ENCODE measurements around the gene ATP5MG.

Gene ATP5MG

GRCh38 chr11:118401151-118401879 lies at the start of gene ATP5MG:
Gene ATP5MG, plus strand, starts transcription at chr11:118401606. Its CDS starts 60 bp downstream, at chr11:118401666.
- Mint-ChIP-seq H3K4me1 (peaks cover 66% of the 10 kb centered on the region), H3K36me3 (ENCODE audit: low read depth) (peaks cover 32% of the 10 kb centered on the region), H3K9me3 (no peaks in the 10 kb centered on the region), H3K4me3 (peak within 1 kb of the TSS; percentile 95), H3K27me3 (no peaks in the 10 kb centered on the region), H3K27ac (peak within 1 kb of the TSS; percentile 97)
- DNase-seq (peak; percentile 94), ATAC-seq (peak; percentile 70)

- no peak for DNase-seq
- no peak overlapping the region for H3K4me3 Mint-ChIP-seq
- peaks cover 23% of the 10 kb centered on the region for H3K4me1 Mint-ChIP-seq
- no peaks in the 10 kb centered on the region for H3K9me3 Mint-ChIP-seq
- H3K36me3 Mint-ChIP-seq (ENCODE audit: low read depth), result peaks cover 35% of the 10 kb centered on the region
- peak overlapping the region; percentile 80 for H3K27ac Mint-ChIP-seq
- H3K27me3 Mint-ChIP-seq, result no peaks in the 10 kb centered on the region
- ATAC-seq, result no peak
Measured at GRCh38 chr11:118353084-118353710, 48.2 kb upstream of the ATP5MG start.

GRCh38 chr11:118358071-118358470 lies 43.3 kb upstream of the ATP5MG start:
- Mint-ChIP-seq H3K36me3 (ENCODE audit: low read depth) (peaks cover 16% of the 10 kb centered on the region), H3K4me3 (no peak overlapping the region), H3K4me1 (peaks cover 45% of the 10 kb centered on the region), H3K27ac (peak overlapping the region; percentile 49), H3K9me3 (no peaks in the 10 kb centered on the region), H3K27me3 (peaks cover 5% of the 10 kb centered on the region)
- DNase-seq (no peak), ATAC-seq (no peak)

GRCh38 chr11:118359295-118359958 lies 42.0 kb upstream of the ATP5MG start, which contains the start of gene UBE4A:
Gene UBE4A, plus strand, starts transcription at chr11:118359600. Its CDS starts 5,481 bp downstream, at chr11:118365081.
- H3K4me3 Mint-ChIP-seq, result peak within 1 kb of the TSS; percentile 100
- peaks cover 5% of the 10 kb centered on the region for H3K27me3 Mint-ChIP-seq
- no peaks in the 10 kb centered on the region for H3K9me3 Mint-ChIP-seq
- H3K4me1 Mint-ChIP-seq, result peaks cover 49% of the 10 kb centered on the region
- ATAC-seq (peak; percentile 92), DNase-seq (peak; percentile 99)
- peaks cover 15% of the 10 kb centered on the region for H3K36me3 Mint-ChIP-seq (ENCODE audit: low read depth)
- peak within 1 kb of the TSS; percentile 97 for H3K27ac Mint-ChIP-seq

GRCh38 chr11:118364956-118365615 lies 36.3 kb upstream of the ATP5MG start:
- H3K36me3 Mint-ChIP-seq (ENCODE audit: low read depth), result peaks cover 42% of the 10 kb centered on the region
- H3K27ac Mint-ChIP-seq, result no peak overlapping the region
- no peak for DNase-seq
- H3K4me3 Mint-ChIP-seq, result no peak overlapping the region
- no peaks in the 10 kb centered on the region for H3K9me3 Mint-ChIP-seq
- H3K27me3 Mint-ChIP-seq, result no peaks in the 10 kb centered on the region
- peaks cover 34% of the 10 kb centered on the region for H3K4me1 Mint-ChIP-seq
- no peak for ATAC-seq

GRCh38 chr11:118366287-118366686 lies 35.1 kb upstream of the ATP5MG start:
- H3K36me3 Mint-ChIP-seq (ENCODE audit: low read depth), result peaks cover 52% of the 10 kb centered on the region
- ATAC-seq (no peak), DNase-seq (no peak)
- no peaks in the 10 kb centered on the region for H3K27me3 Mint-ChIP-seq
- peaks cover 24% of the 10 kb centered on the region for H3K4me1 Mint-ChIP-seq
- no peak overlapping the region for H3K27ac Mint-ChIP-seq
- H3K9me3 Mint-ChIP-seq, result no peaks in the 10 kb centered on the region
- H3K4me3 Mint-ChIP-seq, result no peak overlapping the region

GRCh38 chr11:118370774-118371173 lies 30.6 kb upstream of the ATP5MG start:
- no peaks in the 10 kb centered on the region for H3K4me1 Mint-ChIP-seq
- no peaks in the 10 kb centered on the region for H3K9me3 Mint-ChIP-seq
- H3K36me3 Mint-ChIP-seq (ENCODE audit: low read depth), result peaks cover 62% of the 10 kb centered on the region
- H3K27ac Mint-ChIP-seq, result no peak overlapping the region
- no peaks in the 10 kb centered on the region for H3K27me3 Mint-ChIP-seq
- H3K4me3 Mint-ChIP-seq, result no peak overlapping the region
- DNase-seq (no peak), ATAC-seq (no peak)

GRCh38 chr11:118373263-118373662 lies 28.1 kb upstream of the ATP5MG start:
- no peak overlapping the region for H3K4me3 Mint-ChIP-seq
- H3K36me3 Mint-ChIP-seq (ENCODE audit: low read depth), result peaks cover 66% of the 10 kb centered on the region
- DNase-seq, result no peak
- H3K4me1 Mint-ChIP-seq, result no peaks in the 10 kb centered on the region
- no peaks in the 10 kb centered on the region for H3K27me3 Mint-ChIP-seq
- no peaks in the 10 kb centered on the region for H3K9me3 Mint-ChIP-seq
- ATAC-seq, result no peak
- no peak overlapping the region for H3K27ac Mint-ChIP-seq

GRCh38 chr11:118373871-118374270 lies 27.5 kb upstream of the ATP5MG start:
- Mint-ChIP-seq H3K36me3 (ENCODE audit: low read depth) (peaks cover 65% of the 10 kb centered on the region), H3K27me3 (no peaks in the 10 kb centered on the region), H3K4me3 (no peak overlapping the region), H3K4me1 (no peaks in the 10 kb centered on the region), H3K9me3 (no peaks in the 10 kb centered on the region), H3K27ac (peak overlapping the region; percentile 0)
- no peak for DNase-seq
- ATAC-seq, result no peak

GRCh38 chr11:118374729-118375128 lies 26.7 kb upstream of the ATP5MG start:
- ATAC-seq, result no peak
- no peaks in the 10 kb centered on the region for H3K27me3 Mint-ChIP-seq
- no peak for DNase-seq
- no peaks in the 10 kb centered on the region for H3K9me3 Mint-ChIP-seq
- H3K36me3 Mint-ChIP-seq (ENCODE audit: low read depth), result peaks cover 64% of the 10 kb centered on the region
- H3K27ac Mint-ChIP-seq, result no peak overlapping the region
- H3K4me3 Mint-ChIP-seq, result no peak overlapping the region
- H3K4me1 Mint-ChIP-seq, result no peaks in the 10 kb centered on the region

- Mint-ChIP-seq H3K4me3 (no peak overlapping the region), H3K36me3 (ENCODE audit: low read depth) (peaks cover 61% of the 10 kb centered on the region), H3K9me3 (no peaks in the 10 kb centered on the region), H3K4me1 (no peaks in the 10 kb centered on the region), H3K27me3 (no peaks in the 10 kb centered on the region), H3K27ac (peak overlapping the region; percentile 13)
- ATAC-seq (no peak), DNase-seq (no peak)
Measured at GRCh38 chr11:118375978-118376377, 25.4 kb upstream of the ATP5MG start.

GRCh38 chr11:118379497-118379896 lies 21.9 kb upstream of the ATP5MG start:
- no peaks in the 10 kb centered on the region for H3K27me3 Mint-ChIP-seq
- H3K4me1 Mint-ChIP-seq, result no peaks in the 10 kb centered on the region
- ATAC-seq, result no peak
- no peak overlapping the region for H3K27ac Mint-ChIP-seq
- H3K36me3 Mint-ChIP-seq (ENCODE audit: low read depth), result peaks cover 59% of the 10 kb centered on the region
- no peaks in the 10 kb centered on the region for H3K9me3 Mint-ChIP-seq
- no peak overlapping the region for H3K4me3 Mint-ChIP-seq
- DNase-seq, result no peak

GRCh38 chr11:118380571-118380970 lies 20.8 kb upstream of the ATP5MG start:
- Mint-ChIP-seq H3K4me1 (no peaks in the 10 kb centered on the region), H3K27me3 (no peaks in the 10 kb centered on the region), H3K9me3 (no peaks in the 10 kb centered on the region), H3K4me3 (no peak overlapping the region), H3K36me3 (ENCODE audit: low read depth) (peaks cover 63% of the 10 kb centered on the region), H3K27ac (no peak overlapping the region)
- no peak for DNase-seq
- no peak for ATAC-seq

GRCh38 chr11:118382954-118383353 lies 18.5 kb upstream of the ATP5MG start:
- Mint-ChIP-seq H3K27me3 (no peaks in the 10 kb centered on the region), H3K27ac (no peak overlapping the region), H3K4me3 (no peak overlapping the region), H3K4me1 (no peaks in the 10 kb centered on the region), H3K9me3 (no peaks in the 10 kb centered on the region), H3K36me3 (ENCODE audit: low read depth) (peaks cover 69% of the 10 kb centered on the region)
- DNase-seq (no peak), ATAC-seq (no peak)

All from activated naive CD8-positive, alpha-beta T cell treated with anti-CD3 and anti-CD28 coated beads, Interleukin-2, amount 50 U/mL, for 24 hours (primary cell).